Measurements from ENCODE around the gene ZRANB3. TPM values are rescaled to one million over a fixed set of nuclear protein-coding genes. Genes with fewer than 3 reads are reported as not detected.
A peak's percentile ranks its signal among the peaks of the same experiment; 100 is the strongest.

ZRANB3 gene
- total and polyA plus RNA-seq, 3 experiments from 2014 or later = 2.5 to 10.3 (median 9.1) TPM

DNA sequence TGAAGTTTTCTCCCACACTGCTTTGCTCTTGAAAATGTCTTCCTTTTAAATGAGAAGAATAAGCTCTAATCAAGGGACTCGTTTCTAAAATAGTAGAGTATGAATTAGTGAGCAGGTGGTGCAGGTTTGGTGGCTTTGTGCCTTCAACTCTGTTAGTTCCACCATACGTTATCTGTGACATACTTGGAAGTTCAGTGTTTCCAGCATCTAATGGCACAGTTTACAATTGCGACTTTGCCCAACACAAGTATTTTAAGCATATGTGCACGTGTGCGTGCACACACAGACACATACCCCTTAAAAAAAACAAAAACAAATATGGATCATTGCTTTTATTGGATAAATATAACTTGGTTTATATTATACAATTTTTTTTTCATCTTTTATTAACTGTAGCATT, 367.1 kb downstream of the ZRANB3 start:
- H3K36me3 Mint-ChIP-seq = peaks cover 10 to 69% (median 13%) of the 10 kb centered on the region in 3 donors
- CTCF ChIA-PET = no interaction called here
- Histone ChIP-seq H3K4me3 (ENCODE audit: low read length) (no peak overlapping the region), H3K36me3 (ENCODE audit: insufficient read depth, low read length) (peaks cover 37% of the 10 kb centered on the region), H3K4me1 (ENCODE audit: insufficient read depth, low read length) (no peaks in the 10 kb centered on the region), H3K9me3 (ENCODE audit: low read length) (no peaks in the 10 kb centered on the region), H3K27ac (ENCODE audit: low read depth, low read length) (no peak overlapping the region), H3K27me3 (ENCODE audit: insufficient read depth, low read length, poor library complexity, severe bottlenecking) (no peaks in the 10 kb centered on the region)
- H3K4me3 Mint-ChIP-seq = no peak overlapping the region
- no peaks in the 10 kb centered on the region for H3K27me3 Mint-ChIP-seq
- no peaks in the 10 kb centered on the region for H3K9me3 Mint-ChIP-seq
- POLR2A ChIA-PET = no interaction called here
- H3K4me1 Mint-ChIP-seq = peaks cover 2 to 22% (median 9%) of the 10 kb centered on the region in 3 donors
- DNase-seq = no peak
- no peak overlapping the region for H3K27ac Mint-ChIP-seq

DNA sequence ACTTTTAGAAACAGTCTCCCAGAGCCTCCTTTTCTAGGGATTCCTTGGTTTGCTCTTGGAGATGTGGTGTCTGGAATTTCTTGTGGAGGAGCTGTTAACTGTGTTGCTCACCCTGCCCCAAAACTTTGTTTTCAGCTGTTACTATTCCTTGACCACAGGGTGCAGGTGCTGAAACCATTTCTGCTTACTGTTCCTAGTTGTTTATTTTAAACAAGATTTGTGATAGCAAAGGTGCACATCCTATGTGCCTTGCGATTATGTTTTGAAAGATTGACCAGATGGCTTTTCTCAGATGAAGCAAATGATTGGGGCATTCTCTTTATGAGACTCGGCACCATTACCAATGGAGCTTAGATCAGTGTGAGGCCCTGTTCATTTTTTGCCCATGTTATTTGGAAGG, 367.7 kb downstream of the ZRANB3 start:
- Histone ChIP-seq H3K27me3 (ENCODE audit: insufficient read depth, low read length, poor library complexity, severe bottlenecking) (no peaks in the 10 kb centered on the region), H3K27ac (ENCODE audit: low read depth, low read length) (no peak overlapping the region), H3K9me3 (ENCODE audit: low read length) (no peaks in the 10 kb centered on the region), H3K4me1 (ENCODE audit: insufficient read depth, low read length) (no peaks in the 10 kb centered on the region), H3K4me3 (ENCODE audit: low read length) (no peak overlapping the region), H3K36me3 (ENCODE audit: insufficient read depth, low read length) (peaks cover 31% of the 10 kb centered on the region)
- Mint-ChIP-seq H3K9me3 (no peaks in the 10 kb centered on the region), H3K27ac (peak overlapping the region in 2 of 8 donors; percentile 44 to 59), H3K4me1 (peaks cover 0 to 16% (median 5%) of the 10 kb centered on the region in 3 donors), H3K36me3 (peaks cover 7 to 69% (median 17%) of the 10 kb centered on the region in 3 donors), H3K4me3 (no peak overlapping the region), H3K27me3 (no peaks in the 10 kb centered on the region)
- no peak for DNase-seq
- ChIA-PET CTCF (no interaction called here), POLR2A (no interaction called here)

DNA sequence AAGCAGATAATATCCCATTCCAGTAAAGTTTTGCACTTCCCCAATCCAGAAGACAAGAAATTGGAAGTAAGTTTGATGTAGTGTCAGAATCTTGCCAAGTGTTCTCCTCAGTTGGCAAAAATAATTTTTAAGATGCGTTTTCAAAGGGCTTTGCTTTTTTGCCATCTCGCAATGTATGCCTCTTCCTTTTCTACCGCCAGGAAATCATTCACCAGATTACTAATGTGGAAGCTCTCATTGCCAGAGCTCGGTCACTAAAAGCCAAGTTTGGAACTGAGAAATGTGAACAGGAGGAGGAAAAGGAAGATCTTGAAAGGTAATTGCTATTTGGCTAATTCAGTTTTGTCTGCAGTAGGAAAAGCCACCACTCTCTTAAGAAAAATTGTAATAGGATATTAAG, 368.2 kb downstream of the ZRANB3 start:
- H3K27ac ChIP-seq (ENCODE audit: low read depth, low read length) = no peak overlapping the region
- Mint-ChIP-seq H3K36me3 (peaks cover 12 to 69% (median 18%) of the 10 kb centered on the region in 3 donors), H3K27ac (peak overlapping the region in 1 of 8 donors; percentile 59), H3K9me3 (no peaks in the 10 kb centered on the region), H3K27me3 (no peaks in the 10 kb centered on the region), H3K4me3 (no peak overlapping the region), H3K4me1 (peaks cover 0 to 13% (median 5%) of the 10 kb centered on the region in 3 donors)
- H3K4me1 ChIP-seq (ENCODE audit: insufficient read depth, low read length) = no peaks in the 10 kb centered on the region
- ChIA-PET CTCF (no interaction called here), POLR2A (no interaction called here)
- no peaks in the 10 kb centered on the region for H3K27me3 ChIP-seq (ENCODE audit: insufficient read depth, low read length, poor library complexity, severe bottlenecking)
- H3K36me3 ChIP-seq (ENCODE audit: insufficient read depth, low read length) = peaks cover 26% of the 10 kb centered on the region
- DNase-seq = no peak
- H3K9me3 ChIP-seq (ENCODE audit: low read length) = no peaks in the 10 kb centered on the region
- H3K4me3 ChIP-seq (ENCODE audit: low read length) = no peak overlapping the region

DNA sequence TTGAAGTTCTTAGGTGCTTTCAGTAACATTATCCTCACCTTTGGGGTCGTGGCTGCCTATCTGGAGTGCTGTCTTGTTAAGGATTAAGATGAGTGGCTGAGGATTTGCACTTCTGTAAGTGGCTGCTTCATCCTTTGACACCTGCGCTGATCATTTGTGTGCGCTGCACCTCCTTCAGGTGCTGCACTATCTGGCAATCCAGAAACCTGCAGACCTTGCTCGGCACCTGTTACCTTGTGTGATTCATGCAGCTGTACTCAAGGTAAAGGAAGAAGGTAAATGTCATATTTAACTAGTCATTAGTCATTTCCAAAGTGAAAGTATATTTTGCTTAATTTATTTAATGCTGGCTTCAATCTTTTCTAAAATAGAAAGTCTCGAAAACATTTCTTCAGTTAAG, 368.6 kb downstream of the ZRANB3 start:
- no peak overlapping the region for H3K27ac ChIP-seq (ENCODE audit: low read depth, low read length)
- no peaks in the 10 kb centered on the region for H3K4me1 ChIP-seq (ENCODE audit: insufficient read depth, low read length)
- H3K36me3 ChIP-seq (ENCODE audit: insufficient read depth, low read length) = peaks cover 22% of the 10 kb centered on the region
- H3K9me3 ChIP-seq (ENCODE audit: low read length) = no peaks in the 10 kb centered on the region
- H3K4me1 Mint-ChIP-seq = peaks cover 0 to 12% (median 5%) of the 10 kb centered on the region in 3 donors
- no peak overlapping the region for H3K4me3 Mint-ChIP-seq
- no peak overlapping the region for H3K4me3 ChIP-seq (ENCODE audit: low read length)
- H3K27me3 ChIP-seq (ENCODE audit: insufficient read depth, low read length, poor library complexity, severe bottlenecking) = no peaks in the 10 kb centered on the region
- H3K36me3 Mint-ChIP-seq = peaks cover 14 to 68% (median 16%) of the 10 kb centered on the region in 3 donors
- DNase-seq = no peak
- POLR2A ChIA-PET = no interaction called here
- H3K27me3 Mint-ChIP-seq = no peaks in the 10 kb centered on the region
- CTCF ChIA-PET = no interaction called here
- H3K27ac Mint-ChIP-seq = no peak overlapping the region
- no peaks in the 10 kb centered on the region for H3K9me3 Mint-ChIP-seq

- ChIA-PET POLR2A (no interaction called here), CTCF (no interaction called here)
- H3K9me3 Mint-ChIP-seq = no peaks in the 10 kb centered on the region
- no peaks in the 10 kb centered on the region for H3K27me3 ChIP-seq (ENCODE audit: insufficient read depth, low read length, poor library complexity, severe bottlenecking)
- H3K27me3 Mint-ChIP-seq = no peaks in the 10 kb centered on the region
- H3K4me1 ChIP-seq (ENCODE audit: insufficient read depth, low read length) = no peaks in the 10 kb centered on the region
- H3K9me3 ChIP-seq (ENCODE audit: low read length) = no peaks in the 10 kb centered on the region
- peaks cover 18% of the 10 kb centered on the region for H3K36me3 ChIP-seq (ENCODE audit: insufficient read depth, low read length)
- H3K27ac Mint-ChIP-seq = no peak overlapping the region
- DNase-seq = no peak
- H3K4me3 Mint-ChIP-seq = no peak overlapping the region
- peaks cover 20 to 75% (median 34%) of the 10 kb centered on the region in 3 donors for H3K36me3 Mint-ChIP-seq
- no peak overlapping the region for H3K4me3 ChIP-seq (ENCODE audit: low read length)
- H3K27ac ChIP-seq (ENCODE audit: low read depth, low read length) = no peak overlapping the region
- H3K4me1 Mint-ChIP-seq = peaks cover 0 to 9% (median 5%) of the 10 kb centered on the region in 3 donors
These were observed 371.8 kb downstream of the ZRANB3 start for GRCh38 chr2:135159191-135159590.

GRCh38 chr2:135157856-135158255, 373.2 kb downstream of the ZRANB3 start:
- Mint-ChIP-seq H3K36me3 (peaks cover 27 to 73% (median 37%) of the 10 kb centered on the region in 3 donors), H3K4me3 (no peak overlapping the region), H3K27me3 (no peaks in the 10 kb centered on the region), H3K9me3 (no peaks in the 10 kb centered on the region), H3K27ac (no peak overlapping the region), H3K4me1 (peaks cover 0 to 8% (median 3%) of the 10 kb centered on the region in 3 donors)
- H3K9me3 ChIP-seq (ENCODE audit: low read length) = no peaks in the 10 kb centered on the region
- no peaks in the 10 kb centered on the region for H3K4me1 ChIP-seq (ENCODE audit: insufficient read depth, low read length)
- H3K36me3 ChIP-seq (ENCODE audit: insufficient read depth, low read length) = peaks cover 23% of the 10 kb centered on the region
- no peak overlapping the region for H3K4me3 ChIP-seq (ENCODE audit: low read length)
- no peaks in the 10 kb centered on the region for H3K27me3 ChIP-seq (ENCODE audit: insufficient read depth, low read length, poor library complexity, severe bottlenecking)
- DNase-seq = no peak
- H3K27ac ChIP-seq (ENCODE audit: low read depth, low read length) = no peak overlapping the region
- POLR2A ChIA-PET = no interaction called here
- CTCF ChIA-PET = no interaction called here

DNA sequence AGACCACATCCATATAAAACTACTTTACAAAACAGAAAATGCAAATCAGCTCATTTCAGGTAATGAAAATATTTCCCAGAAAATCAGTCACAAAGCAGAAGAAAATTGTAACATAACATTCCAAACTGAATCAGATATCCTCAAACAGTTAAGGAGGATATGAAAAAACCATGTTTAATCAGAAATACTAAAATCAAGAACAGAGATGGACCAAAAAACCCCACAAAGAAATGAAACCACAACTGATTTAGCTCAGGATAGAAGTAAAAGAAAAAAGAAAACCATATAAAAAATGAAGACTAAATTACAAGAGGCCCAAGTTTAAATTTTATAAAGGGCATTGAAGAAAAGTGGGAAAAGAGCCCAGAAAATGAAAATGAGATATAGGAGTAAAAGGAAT, 376.1 kb downstream of the ZRANB3 start:
- H3K27me3 Mint-ChIP-seq = no peaks in the 10 kb centered on the region
- no peaks in the 10 kb centered on the region for H3K9me3 Mint-ChIP-seq
- ChIA-PET POLR2A (no interaction called here), CTCF (no interaction called here)
- no peaks in the 10 kb centered on the region for H3K4me1 ChIP-seq (ENCODE audit: insufficient read depth, low read length)
- H3K27me3 ChIP-seq (ENCODE audit: insufficient read depth, low read length, poor library complexity, severe bottlenecking) = no peaks in the 10 kb centered on the region
- H3K4me3 Mint-ChIP-seq = no peak overlapping the region
- H3K27ac ChIP-seq (ENCODE audit: low read depth, low read length) = no peak overlapping the region
- H3K27ac Mint-ChIP-seq = no peak overlapping the region
- no peak for DNase-seq
- peaks cover 48% of the 10 kb centered on the region for H3K36me3 ChIP-seq (ENCODE audit: insufficient read depth, low read length)
- H3K4me3 ChIP-seq (ENCODE audit: low read length) = no peak overlapping the region
- H3K36me3 Mint-ChIP-seq = peaks cover 38 to 84% (median 47%) of the 10 kb centered on the region in 3 donors
- H3K9me3 ChIP-seq (ENCODE audit: low read length) = no peaks in the 10 kb centered on the region
- H3K4me1 Mint-ChIP-seq = no peaks in the 10 kb centered on the region

- ChIA-PET CTCF (no interaction called here), POLR2A (no interaction called here)
- H3K9me3 ChIP-seq (ENCODE audit: low read length) = no peaks in the 10 kb centered on the region
- no peak overlapping the region for H3K4me3 ChIP-seq (ENCODE audit: low read length)
- no peak overlapping the region for H3K27ac Mint-ChIP-seq
- no peak for DNase-seq
- H3K27me3 Mint-ChIP-seq = no peaks in the 10 kb centered on the region
- H3K4me3 Mint-ChIP-seq = no peak overlapping the region
- peaks cover 30 to 73% (median 38%) of the 10 kb centered on the region in 3 donors for H3K36me3 Mint-ChIP-seq
- peaks cover 40% of the 10 kb centered on the region for H3K36me3 ChIP-seq (ENCODE audit: insufficient read depth, low read length)
- H3K4me1 ChIP-seq (ENCODE audit: insufficient read depth, low read length) = no peaks in the 10 kb centered on the region
- H3K9me3 Mint-ChIP-seq = no peaks in the 10 kb centered on the region
- H3K27ac ChIP-seq (ENCODE audit: low read depth, low read length) = no peak overlapping the region
- H3K4me1 Mint-ChIP-seq = no peaks in the 10 kb centered on the region
- no peaks in the 10 kb centered on the region for H3K27me3 ChIP-seq (ENCODE audit: insufficient read depth, low read length, poor library complexity, severe bottlenecking)
These were observed 378.7 kb downstream of the ZRANB3 start for GRCh38 chr2:135152361-135152760.

- ChIA-PET POLR2A (no interaction called here), CTCF (no interaction called here)
- Mint-ChIP-seq H3K36me3 (peaks cover 26 to 67% (median 33%) of the 10 kb centered on the region in 3 donors), H3K9me3 (no peaks in the 10 kb centered on the region), H3K4me3 (no peak overlapping the region), H3K4me1 (no peaks in the 10 kb centered on the region), H3K27me3 (no peaks in the 10 kb centered on the region), H3K27ac (peak overlapping the region in 2 of 8 donors; percentile 2 to 29)
- Histone ChIP-seq H3K27ac (ENCODE audit: low read depth, low read length) (no peak overlapping the region), H3K9me3 (ENCODE audit: low read length) (no peaks in the 10 kb centered on the region), H3K27me3 (ENCODE audit: insufficient read depth, low read length, poor library complexity, severe bottlenecking) (no peaks in the 10 kb centered on the region), H3K36me3 (ENCODE audit: insufficient read depth, low read length) (peaks cover 40% of the 10 kb centered on the region), H3K4me1 (ENCODE audit: insufficient read depth, low read length) (no peaks in the 10 kb centered on the region), H3K4me3 (ENCODE audit: low read length) (no peak overlapping the region)
- no peak for DNase-seq
These were observed 379.4 kb downstream of the ZRANB3 start for GRCh38 chr2:135151615-135152014.

Measured in CD8-positive, alpha-beta memory T cell (primary cell).